IPS-18c (cell line): ENCODE measurements around the gene TRPC4.

Source experiments
- H3K4me3 ChIP-seq: 2 replicates; pipeline ENCODE4 v1.7.0; 2013; ENCODE audit warnings: low read depth, mild to moderate bottlenecking, low read length, moderate library complexity; ENCODE audit not compliant: insufficient read depth
- H3K9me3 ChIP-seq: one replicate; pipeline ENCODE4 v1.6.1; 2013; ENCODE audit warnings: mild to moderate bottlenecking, low read length, moderate library complexity; ENCODE audit not compliant: control insufficient read depth, insufficient read depth

TRPC4 gene

DNA sequence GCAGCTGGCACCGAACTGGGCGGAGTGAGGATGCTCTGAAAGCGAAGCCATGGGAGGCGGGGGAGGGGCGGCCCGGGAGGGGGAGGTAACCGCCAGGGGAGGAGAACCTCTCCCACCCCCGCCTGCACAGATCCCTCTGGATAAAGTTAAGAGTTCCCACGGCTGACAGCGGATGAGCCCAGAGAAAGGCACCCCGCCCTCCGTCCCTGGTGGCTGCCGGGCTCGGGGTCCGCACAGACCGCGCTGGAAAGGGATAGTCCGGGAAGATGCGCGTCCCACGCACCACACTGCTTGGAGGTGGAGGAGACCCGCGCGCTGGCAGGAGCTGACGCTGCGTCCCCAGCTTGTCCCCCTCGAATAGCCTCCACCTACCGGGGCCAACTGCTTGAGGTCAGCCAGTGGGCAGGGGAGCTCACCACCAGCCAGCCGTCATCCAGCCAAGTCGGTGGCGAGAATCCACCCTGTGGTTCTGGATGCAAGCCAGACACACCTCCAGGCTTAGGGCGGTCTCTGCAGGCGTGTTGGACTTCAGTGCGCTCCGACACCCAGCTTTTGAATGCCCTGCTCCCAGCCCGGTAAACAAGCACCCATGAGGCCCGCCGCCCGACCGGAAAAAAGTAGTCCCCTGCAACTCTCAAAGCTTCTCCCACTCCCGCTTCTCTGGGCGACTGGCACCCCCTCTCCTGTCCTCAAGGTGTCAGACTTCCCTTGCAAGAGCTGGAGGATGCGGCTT, at the start of gene TRPC4:
TRPC4 (minus strand) TSS at position 17 of the 733 bp plus-strand sequence. CDS start 86,439 bp downstream, outside the sequence.
- Histone ChIP-seq H3K4me3 (peak within 1 kb of the TSS; percentile 63), H3K9me3 (no peaks in the 10 kb centered on the region)

- H3K4me3 ChIP-seq = no peak overlapping the region
- no peaks in the 10 kb centered on the region for H3K9me3 ChIP-seq
These were observed 49.2 kb upstream of the TRPC4 start for GRCh38 chr13:37918751-37919150.

GRCh38 chr13:37918116-37918714, 48.6 kb upstream of the TRPC4 start:
- Histone ChIP-seq H3K9me3 (no peaks in the 10 kb centered on the region), H3K4me3 (no peak overlapping the region)

DNA sequence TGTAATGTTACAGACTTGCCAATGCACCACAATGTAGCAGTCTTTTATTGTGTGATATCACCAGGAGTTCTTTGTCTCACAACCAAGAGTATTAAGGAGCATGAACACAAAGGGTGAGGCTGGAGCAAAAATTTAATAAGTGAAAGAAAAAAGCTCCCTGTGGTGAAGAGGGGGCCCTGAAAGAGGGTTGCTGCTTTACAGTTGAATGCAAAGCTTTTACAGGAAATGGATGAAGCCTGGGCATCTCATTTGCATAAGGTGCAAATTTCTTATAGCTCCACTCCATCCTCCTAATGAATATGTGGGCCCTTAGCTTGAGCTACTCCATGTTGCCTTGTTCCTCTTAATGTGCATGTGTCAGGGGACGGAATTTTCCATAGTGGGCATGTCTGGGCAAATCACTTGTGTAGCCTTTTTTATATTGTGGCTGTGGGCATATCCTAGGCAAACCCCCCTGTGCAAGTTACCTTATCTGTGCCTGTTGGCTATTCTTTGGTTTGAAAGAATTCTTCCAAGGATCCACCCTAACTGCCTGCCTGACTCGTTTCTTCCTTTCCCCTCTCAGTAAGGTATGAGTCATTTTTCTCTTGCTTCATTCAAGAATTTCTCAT, 45.3 kb upstream of the TRPC4 start:
- Histone ChIP-seq H3K4me3 (peak overlapping the region; percentile 17; the same call in 1 of the 2 replicates), H3K9me3 (no peaks in the 10 kb centered on the region)

DNA sequence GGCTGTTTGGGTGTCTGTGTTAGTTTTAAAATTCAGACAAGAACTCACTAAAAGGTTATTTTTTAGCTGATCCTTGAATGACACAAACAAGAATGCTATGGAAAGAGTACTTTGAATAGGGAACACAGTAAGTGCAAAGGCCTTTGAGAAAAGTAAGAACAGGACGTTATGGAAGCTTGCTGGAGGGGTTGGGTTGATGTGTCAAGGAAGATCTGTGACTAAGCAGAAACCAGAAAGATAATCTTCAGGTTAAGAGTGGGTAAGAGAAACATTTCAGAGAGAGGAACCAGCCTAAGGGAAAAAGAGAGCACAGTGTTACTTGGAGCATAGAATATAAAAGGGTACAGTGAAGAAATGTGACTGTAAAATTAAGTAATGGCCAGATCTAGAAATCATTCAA, 41.2 kb upstream of the TRPC4 start:
- Histone ChIP-seq H3K4me3 (no peak overlapping the region), H3K9me3 (no peaks in the 10 kb centered on the region)

DNA sequence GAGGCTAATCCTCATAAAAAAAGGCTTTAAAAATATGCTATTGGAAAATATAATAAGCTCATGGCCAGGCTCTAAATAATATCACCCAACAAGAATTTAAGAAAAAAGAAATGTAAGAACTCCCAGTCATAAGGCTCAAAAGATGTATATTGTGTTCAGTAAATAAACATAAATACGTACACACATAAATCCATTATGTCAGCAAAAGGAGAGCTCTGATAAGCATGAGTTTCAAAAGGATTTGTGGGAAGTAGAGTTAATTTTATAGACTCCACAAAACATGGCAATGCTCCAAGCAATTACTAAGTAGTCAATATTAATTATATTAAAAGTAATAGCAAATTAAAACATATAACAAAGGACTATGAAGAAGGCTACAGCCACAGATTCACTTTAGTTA, 37.3 kb upstream of the TRPC4 start:
- peaks cover 3% of the 10 kb centered on the region for H3K9me3 ChIP-seq

DNA sequence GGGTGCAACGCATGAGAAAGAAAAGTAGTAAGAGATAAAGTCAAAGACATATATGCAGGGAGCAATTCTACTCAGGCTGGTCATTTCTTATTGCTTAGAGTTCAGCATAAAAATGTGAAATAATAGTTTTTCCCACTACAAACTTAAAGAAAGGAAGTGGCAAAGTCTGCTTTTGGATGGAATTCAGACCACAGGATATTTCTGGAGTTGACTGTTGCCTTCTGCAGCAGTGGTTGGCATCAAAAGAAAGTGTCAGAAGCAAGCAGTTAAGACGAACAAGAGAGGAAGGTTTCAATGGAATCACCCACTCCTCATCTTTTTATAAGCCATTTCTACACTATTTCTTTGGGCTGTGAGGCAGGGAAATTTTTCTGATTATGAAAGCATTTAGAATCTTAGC, 36.2 kb upstream of the TRPC4 start:
- no peak overlapping the region for H3K4me3 ChIP-seq
- peaks cover 3% of the 10 kb centered on the region for H3K9me3 ChIP-seq

More for the DNA sequence above, 37.3 kb upstream of the TRPC4 start:
- no peak overlapping the region for H3K4me3 ChIP-seq

GRCh38 chr13:37899753-37900152, 30.2 kb upstream of the TRPC4 start:
- Histone ChIP-seq H3K4me3 (no peak overlapping the region), H3K9me3 (peaks cover 3% of the 10 kb centered on the region)

- Histone ChIP-seq H3K9me3 (no peaks in the 10 kb centered on the region), H3K4me3 (no peak overlapping the region)
These were observed 23.7 kb upstream of the TRPC4 start for GRCh38 chr13:37893321-37893720.

DNA sequence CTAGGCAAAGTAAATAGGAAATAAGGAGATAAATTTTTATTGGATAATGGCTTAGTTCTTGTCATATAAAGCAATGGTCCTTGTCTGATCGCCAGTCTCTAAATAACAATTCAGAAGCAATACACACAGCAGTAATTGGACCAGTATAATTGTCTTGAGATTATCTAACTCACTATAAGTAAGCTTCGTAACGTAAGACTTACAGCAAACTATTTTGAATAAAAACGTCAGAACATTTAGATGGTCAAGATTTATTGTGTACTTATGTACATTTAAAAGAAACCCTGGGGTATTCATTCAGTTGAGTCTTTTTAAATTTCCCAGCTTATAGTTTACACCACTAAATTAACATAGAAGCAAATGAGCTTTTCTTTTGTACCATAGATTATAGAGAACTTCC, 20.2 kb upstream of the TRPC4 start:
- Histone ChIP-seq H3K4me3 (no peak overlapping the region), H3K9me3 (no peaks in the 10 kb centered on the region)

- Histone ChIP-seq H3K4me3 (no peak overlapping the region), H3K9me3 (no peaks in the 10 kb centered on the region)
These were observed 19.5 kb upstream of the TRPC4 start for GRCh38 chr13:37889102-37889501.

- Histone ChIP-seq H3K9me3 (no peaks in the 10 kb centered on the region), H3K4me3 (no peak overlapping the region)
These were observed 17.3 kb upstream of the TRPC4 start for GRCh38 chr13:37886879-37887278.

GRCh38 chr13:37884674-37885073, 15.1 kb upstream of the TRPC4 start:
- H3K9me3 ChIP-seq = no peaks in the 10 kb centered on the region
- H3K4me3 ChIP-seq = no peak overlapping the region

GRCh38 chr13:37884026-37884425, 14.5 kb upstream of the TRPC4 start:
- no peaks in the 10 kb centered on the region for H3K9me3 ChIP-seq
- H3K4me3 ChIP-seq = no peak overlapping the region

GRCh38 chr13:37878921-37879320, 9.3 kb upstream of the TRPC4 start:
- no peaks in the 10 kb centered on the region for H3K9me3 ChIP-seq
- no peak overlapping the region for H3K4me3 ChIP-seq

GRCh38 chr13:37878496-37878895, 8.9 kb upstream of the TRPC4 start:
- no peaks in the 10 kb centered on the region for H3K9me3 ChIP-seq

DNA sequence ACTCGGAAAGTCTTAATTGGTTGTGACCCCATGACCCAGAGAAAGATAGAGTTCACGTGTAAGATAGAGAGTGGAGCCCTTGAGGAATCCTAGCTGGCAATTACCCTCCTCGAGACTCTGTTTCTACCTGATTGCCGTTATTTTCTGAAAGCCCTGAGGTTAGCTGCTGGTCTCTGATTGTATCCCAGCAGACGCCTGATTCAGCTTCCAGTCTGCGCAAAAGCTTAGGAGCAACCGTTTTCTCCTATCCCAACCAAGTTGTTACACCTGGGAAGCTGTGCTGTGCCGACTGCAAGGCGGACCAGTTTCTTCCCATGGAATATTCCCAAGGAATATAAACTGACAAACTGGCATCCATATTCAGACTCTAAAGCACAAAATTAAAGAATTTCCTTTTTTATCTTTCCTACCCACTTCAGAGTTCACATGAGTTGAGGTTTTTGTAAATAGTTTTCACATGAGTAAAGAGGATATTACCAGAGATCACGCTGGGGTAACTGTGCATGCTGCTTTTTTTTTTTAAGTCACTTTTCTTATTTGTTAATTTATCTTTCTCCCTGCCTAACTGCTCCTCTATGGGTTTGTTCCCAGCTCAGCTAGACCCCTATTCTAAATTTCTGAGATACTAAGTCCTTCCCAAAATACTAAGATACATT, 1.5 kb upstream of the TRPC4 start:
- H3K4me3 ChIP-seq = no peak overlapping the region
- no peaks in the 10 kb centered on the region for H3K9me3 ChIP-seq

More at GRCh38 chr13:37878496-37878895, 8.9 kb upstream of the TRPC4 start:
- no peak overlapping the region for H3K4me3 ChIP-seq

- Histone ChIP-seq H3K4me3 (no peak overlapping the region), H3K9me3 (no peaks in the 10 kb centered on the region)
These were observed 895 bp upstream of the TRPC4 start for GRCh38 chr13:37870489-37870845.
